ENCODE results near the gene DDX20.
"Not testable (repeated sequence)": the region's sequence is repeated elsewhere in the genome, so short reads cannot be mapped to it uniquely, and the experiment has no call there.

DDX20 gene

DNA sequence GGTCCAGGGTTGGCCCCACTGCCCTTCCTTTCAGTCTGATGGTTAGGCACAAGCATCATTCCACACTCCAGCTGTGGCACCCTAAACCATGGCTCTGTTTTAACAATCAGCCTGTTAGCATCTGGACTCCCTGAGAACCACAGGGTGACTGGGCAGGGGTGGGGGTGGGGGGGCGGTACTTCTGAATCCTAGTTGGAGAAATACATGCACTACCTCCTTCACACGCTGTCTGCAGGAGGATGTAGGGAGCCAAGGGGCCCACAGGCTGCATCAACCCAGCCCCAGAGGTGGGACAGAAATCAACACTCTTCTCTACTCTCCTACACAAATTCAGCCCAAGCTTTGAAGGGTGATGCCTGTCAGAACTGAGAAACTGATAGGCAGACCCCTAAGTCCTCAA, 23.8 kb downstream of the DDX20 start:
- no peak overlapping the region for H3K4me3 ChIP-seq (ENCODE audit: low read length)
- no peak for TF ChIP-seq ZNF274 (IDR thresholded peaks at IDR 0.05; ENCODE audit: low read depth, low read length)

DNA sequence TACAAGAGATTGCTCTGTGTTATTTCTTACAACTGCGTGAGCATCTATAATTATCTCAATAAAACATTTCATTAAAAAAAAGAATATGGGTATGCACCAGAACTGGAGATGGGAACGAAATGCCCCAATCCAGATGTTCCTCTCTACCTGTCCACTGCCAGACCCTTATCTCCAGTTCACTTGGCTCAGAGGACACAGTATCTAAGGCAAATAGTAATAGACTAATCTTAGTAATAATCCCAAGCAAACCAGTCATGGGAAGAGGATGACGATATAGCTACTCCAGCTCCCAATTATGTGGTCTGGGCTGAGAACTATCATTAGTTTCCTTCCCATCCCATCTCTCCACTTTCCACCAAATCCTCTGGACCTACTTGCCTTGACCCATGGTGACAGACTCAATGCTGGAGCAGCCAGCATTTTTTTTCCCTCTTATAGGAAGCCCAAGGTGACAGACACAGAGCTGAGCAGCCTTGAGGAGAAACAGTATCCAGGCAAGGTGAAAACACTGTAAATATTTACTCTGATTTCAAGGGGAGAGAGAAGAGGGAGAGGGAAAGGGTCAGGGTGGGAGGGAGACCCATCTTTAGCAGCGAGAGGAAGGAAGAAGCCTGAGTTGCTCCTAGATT, 28.7 kb downstream of the DDX20 start:
- TF ChIP-seq ZNF274 (IDR thresholded peaks at IDR 0.05; ENCODE audit: low read depth, low read length) = no peak
- H3K4me3 ChIP-seq (ENCODE audit: low read length) = no peak overlapping the region

DNA sequence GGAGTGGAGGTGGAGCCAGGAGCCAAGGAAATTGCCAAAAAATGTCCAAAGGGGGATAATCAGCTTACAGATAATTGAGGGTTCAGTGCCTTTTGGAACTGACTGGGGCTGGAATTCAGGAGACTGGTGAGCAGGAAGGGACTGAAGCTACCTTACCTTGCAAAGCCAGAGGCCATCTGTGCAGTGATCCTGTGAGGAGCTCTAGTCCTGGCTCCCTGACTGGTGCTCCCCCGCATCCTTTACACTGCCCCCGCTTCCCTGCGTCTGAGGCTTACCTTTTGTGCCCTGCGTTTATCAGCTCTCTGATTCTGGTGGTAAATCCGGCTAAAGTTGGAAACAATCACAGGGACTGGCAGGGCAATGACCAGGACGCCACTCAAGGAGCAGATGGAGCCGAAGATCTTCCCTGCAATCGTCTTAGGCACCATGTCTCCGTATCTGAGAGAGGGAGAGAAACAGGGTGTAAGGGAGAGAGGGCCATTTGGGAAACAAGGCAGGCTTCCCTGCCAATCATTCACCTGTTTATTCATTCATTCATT, 31.0 kb downstream of the DDX20 start:
- H3K4me3 ChIP-seq (ENCODE audit: low read length) = no peak overlapping the region
- TF ChIP-seq ZNF274 (IDR thresholded peaks at IDR 0.05; ENCODE audit: low read depth, low read length) = no peak

DNA sequence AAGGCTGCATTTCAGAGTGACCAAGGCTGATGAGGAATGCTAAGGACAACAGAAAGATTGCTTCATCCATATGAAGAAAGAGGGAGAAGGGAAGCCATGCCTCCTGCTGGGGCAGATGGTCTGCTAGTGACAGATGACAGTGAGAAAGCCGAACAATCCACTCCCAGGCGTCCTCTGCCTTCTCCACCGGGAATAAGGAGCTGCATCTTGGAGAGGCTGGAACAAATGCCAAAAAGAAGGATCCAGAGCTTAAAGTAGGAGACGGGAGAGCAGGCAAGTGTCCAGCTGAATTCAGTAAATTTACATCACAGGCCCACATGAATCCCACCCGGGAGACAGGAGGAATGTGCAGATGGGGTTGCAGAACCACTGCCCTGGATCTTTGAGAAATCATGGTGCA, 33.4 kb downstream of the DDX20 start:
- no peak for TF ChIP-seq ZNF274 (IDR thresholded peaks at IDR 0.05; ENCODE audit: low read depth, low read length)
- H3K4me3 ChIP-seq (ENCODE audit: low read length) = no peak overlapping the region

DNA sequence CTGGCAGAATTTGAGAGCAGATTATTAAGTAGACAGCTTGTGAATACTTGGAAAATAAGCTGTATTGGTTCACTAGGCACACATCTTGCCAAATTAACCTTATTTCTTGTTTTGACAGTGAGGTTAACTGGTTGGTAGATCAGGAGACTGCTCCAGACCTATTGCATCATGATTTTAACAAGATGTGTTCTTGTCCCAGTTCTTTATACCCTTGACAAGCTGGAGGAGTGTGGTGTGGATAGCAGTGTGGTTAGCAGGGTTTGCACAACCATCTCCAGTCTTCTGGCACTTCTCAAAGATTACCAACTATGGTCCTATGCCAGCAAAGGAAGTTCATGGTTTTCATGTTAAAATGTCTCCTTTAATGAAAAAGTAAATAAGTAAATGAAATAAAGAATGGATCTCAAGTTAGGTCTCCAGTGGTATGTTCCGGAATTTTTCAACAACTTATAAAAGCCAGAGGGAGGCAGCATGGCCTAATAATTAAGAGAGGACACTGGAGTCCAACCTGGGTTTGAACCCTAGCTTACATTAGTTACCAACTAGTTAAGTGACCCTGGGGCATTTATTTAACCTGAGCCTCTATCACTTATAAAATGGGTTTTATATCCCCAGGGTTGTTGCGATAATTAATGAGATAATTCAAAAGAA, 34.1 kb downstream of the DDX20 start:
- no peak overlapping the region for H3K4me3 ChIP-seq (ENCODE audit: low read length)
- TF ChIP-seq ZNF274 (IDR thresholded peaks at IDR 0.05; ENCODE audit: low read depth, low read length) = no peak

DNA sequence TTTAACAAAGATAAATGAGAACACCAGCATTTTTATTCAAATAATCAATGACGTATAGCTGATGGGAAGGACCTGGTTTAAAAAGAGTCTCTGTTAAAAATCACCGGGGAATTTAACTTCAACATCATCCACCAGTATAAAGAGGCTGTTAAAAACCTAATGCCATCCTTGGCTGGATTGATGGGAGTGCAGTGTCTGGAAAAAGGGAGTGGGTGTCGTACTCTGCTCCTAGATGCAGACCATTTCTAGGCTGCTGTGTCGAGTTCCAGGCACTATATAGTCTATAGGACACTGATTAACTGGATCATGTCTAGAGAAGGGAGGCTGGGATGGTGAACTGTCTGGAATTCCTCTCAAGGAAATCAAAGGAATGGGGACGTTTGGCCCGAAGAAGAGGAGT, 36.1 kb downstream of the DDX20 start:
- H3K4me3 ChIP-seq (ENCODE audit: low read length) = no peak overlapping the region
- TF ChIP-seq ZNF274 (IDR thresholded peaks at IDR 0.05; ENCODE audit: low read depth, low read length) = no peak

DNA sequence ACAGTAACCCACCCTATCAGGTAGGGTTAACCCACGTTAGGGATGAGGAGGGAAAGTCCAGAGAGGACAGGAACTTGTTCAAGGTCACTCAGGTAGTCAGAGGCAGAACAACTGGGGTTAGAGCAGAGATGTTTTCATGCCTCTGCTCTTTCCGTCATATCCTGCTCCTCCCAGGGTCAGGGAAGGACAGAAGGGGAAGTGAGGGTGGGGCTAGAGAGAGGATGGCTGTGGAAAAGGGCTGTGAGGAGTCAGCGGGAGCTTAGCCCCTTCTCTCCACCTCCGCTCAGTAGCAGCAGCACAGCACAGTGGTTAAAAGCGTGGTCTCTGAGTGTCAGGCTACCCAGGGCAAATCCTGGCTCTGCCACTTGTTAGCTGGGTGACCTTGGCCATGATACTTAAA, 36.5 kb downstream of the DDX20 start:
- no peak overlapping the region for H3K4me3 ChIP-seq (ENCODE audit: low read length)
- TF ChIP-seq ZNF274 (IDR thresholded peaks at IDR 0.05; ENCODE audit: low read depth, low read length) = no peak

DNA sequence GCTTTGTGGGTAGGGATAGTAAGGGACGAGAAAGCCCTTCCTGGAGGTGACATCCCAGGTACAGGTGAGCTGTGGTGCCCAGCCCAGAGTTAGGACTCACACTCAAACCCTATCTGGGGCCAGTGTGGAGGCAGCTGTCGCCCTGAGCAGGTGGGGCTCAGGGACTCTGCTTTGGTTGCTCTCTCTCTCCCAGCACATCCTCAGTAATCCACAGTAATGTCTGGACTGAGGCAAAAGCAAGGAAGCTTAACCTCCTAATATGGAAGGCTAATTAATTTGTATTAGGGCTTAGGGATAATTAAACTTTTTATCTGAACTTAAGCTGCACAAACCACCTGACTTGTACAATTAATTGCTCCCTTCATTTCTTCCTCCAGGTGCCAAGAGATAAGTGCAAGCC, 38.2 kb downstream of the DDX20 start:
- TF ChIP-seq ZNF274 (IDR thresholded peaks at IDR 0.05; ENCODE audit: low read depth, low read length) = no peak
- H3K4me3 ChIP-seq (ENCODE audit: low read length) = no peak overlapping the region

DNA sequence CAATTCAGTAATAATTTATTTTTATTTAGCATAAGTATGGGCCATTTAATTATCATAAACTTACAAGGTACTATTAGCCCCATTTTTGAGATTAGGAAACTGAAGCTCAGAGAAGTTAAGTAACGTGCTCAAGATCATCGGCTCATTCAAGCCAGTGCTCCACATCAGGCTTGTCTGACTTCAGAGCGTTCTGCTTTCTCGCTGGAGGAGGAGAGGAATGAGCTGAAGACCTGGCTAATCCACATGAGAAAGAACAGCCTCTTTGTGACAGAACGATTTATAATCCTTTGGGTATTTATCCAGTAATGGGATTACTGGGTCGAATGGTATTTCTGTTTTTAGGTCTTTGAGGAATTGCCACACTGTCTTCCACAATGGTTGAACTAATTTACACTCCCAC, 39.7 kb downstream of the DDX20 start:
- H3K4me3 ChIP-seq (ENCODE audit: low read length) = no peak overlapping the region

DNA sequence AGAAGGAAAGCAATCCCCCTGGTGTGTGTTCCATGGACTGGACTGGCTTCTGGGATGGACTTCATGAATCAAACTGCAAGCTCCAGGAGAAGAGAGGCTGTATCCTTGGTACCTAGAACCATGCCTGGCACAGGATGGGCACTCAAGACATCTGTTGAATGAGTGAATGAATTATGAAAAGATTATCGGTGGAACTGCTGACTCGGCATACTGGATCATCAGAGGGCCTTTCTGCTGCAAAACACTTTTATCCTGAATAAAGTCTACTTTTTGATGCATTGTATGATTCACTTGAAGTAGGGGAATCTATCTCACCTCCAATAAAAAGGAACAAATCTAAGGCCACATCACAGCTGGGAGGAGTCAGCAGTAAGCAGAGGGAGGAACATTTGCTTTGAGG, 42.9 kb downstream of the DDX20 start:
- TF ChIP-seq ZNF274 (IDR thresholded peaks at IDR 0.05; ENCODE audit: low read depth, low read length) = no peak
- no peak overlapping the region for H3K4me3 ChIP-seq (ENCODE audit: low read length)

More for the DNA sequence above, 39.7 kb downstream of the DDX20 start:
- TF ChIP-seq ZNF274 (IDR thresholded peaks at IDR 0.05; ENCODE audit: low read depth, low read length) = no peak

DNA sequence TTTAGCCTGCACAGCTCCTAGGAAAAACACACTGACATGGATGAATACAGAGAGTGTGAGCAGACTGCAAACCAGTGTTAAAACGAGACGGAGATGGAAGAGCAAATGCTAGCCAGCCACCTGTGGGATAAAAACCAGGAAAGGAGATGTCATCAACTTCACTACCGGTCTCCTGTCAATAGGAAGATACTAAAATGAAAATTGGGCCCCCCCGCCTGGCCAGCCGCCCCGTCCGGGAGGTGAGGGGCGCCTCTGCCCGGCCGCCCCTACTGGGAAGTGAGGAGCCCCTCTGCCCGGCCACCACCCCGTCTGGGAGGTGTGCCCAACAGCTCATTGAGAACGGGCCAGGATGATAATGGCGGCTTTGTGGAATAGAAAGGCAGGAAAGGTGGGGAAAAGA, 44.0 kb downstream of the DDX20 start:
- not testable (repeated sequence) for H3K4me3 ChIP-seq (ENCODE audit: low read length)

DNA sequence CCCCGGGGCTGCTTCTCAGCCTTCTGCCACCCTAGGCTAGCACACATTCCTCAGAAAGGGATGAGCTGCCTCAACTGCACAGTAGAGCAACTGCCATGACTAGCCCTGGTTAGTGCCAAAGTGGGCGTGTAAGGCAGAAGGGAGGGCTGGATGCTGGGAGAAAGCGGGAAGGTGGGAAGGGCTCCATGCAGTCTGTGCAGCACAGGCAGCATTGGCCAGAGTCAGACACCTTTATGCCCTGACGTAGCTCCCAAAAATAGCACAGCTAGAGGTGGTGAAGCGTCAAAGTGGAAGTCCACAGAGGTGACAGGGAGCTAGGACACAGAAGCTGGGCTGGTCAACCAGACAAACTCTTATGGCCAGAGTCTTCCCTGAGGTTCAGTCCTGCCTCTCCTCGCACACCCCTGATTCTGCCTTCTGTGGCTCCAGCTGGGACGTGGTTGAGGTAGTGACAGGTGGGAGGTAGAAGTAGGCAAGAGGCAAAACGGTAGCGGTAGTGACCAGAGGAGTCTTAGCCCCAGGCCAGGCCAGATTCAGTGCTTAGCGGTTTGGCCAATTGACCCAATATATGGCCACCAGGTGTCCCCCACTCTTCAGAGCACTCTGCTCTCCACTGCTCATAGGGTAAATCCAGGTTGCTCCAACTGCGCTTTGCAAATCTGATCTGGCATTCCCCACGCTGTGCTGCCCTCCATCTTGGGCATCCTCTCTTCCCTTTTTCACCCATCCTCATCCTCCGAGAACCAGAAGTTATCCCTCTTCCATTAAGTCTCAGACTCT, 45.6 kb downstream of the DDX20 start:
- TF ChIP-seq ZNF274 (IDR thresholded peaks at IDR 0.05; ENCODE audit: low read depth, low read length) = no peak
- no peak overlapping the region for H3K4me3 ChIP-seq (ENCODE audit: low read length)

DNA sequence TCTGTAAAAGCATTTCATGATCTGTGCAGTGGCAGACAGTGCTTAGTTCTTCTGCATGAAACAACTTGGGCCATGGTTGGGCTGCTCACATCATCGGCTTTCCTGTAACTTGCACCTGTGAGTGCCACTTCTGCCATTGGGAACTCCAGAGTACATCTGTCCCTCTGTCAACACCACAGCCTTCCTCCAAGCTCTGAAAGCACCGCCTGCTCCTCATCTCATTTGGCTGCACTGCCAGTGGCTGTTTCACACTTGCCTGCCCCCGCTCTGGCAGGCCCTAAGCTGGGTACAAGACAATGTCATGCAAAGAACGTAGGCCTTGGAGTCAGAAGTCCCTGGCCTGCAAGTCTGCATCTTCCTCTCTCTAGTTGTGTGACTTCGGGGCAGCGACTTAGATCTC, 46.4 kb downstream of the DDX20 start:
- no peak for TF ChIP-seq ZNF274 (IDR thresholded peaks at IDR 0.05; ENCODE audit: low read depth, low read length)
- no peak overlapping the region for H3K4me3 ChIP-seq (ENCODE audit: low read length)

DNA sequence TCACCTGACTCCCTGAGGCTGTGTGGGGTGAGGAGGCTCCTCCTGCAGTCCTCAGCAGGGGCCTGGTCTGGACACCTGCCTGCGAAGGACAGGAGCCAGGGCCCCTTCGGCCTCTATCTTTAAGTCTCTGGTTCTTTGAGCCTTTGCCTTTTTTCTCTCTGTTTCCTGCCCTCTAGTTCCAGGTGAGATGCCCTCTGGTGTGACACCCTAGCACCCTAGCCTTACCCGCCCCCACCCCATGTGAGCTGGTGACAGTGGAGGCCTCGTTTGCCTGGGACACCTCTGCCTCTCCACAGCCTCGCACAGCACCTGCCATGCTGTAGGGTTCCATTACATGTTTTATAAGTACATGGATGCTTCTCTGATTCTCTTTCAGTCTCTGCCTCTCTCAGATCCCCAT, 47.3 kb downstream of the DDX20 start:
- H3K4me3 ChIP-seq (ENCODE audit: low read length) = no peak overlapping the region
- no peak for TF ChIP-seq ZNF274 (IDR thresholded peaks at IDR 0.05; ENCODE audit: low read depth, low read length)

DNA sequence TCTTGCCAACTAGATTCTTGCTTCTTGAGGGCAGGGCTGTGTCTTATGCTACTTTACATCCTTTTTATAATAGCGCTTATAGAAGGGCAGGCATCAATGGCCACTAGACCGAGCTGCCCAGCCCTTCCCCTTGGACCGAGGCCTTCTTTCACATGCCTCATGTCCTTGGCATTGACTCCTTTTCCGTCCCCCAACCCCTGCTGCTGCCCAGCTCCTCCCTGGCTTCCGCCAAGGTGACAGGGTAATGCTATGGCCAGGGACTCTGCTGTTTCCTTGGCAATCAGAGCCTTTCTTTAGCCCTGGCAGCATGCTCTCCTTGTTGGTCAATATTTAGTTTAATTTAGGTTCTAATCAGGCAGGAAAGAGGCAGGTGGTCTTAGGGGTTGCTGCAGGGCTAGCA, 48.2 kb downstream of the DDX20 start:
- no peak overlapping the region for H3K4me3 ChIP-seq (ENCODE audit: low read length)
- no peak for TF ChIP-seq ZNF274 (IDR thresholded peaks at IDR 0.05; ENCODE audit: low read depth, low read length)

All from GM08714 (cell line).